Endometrial microvascular endothelial cells (primary cell): ENCODE results near the gene CELA1. TPM values are rescaled to one million over a fixed set of nuclear protein-coding genes. Genes with fewer than 3 reads are reported as not detected.

Source experiments
- total RNA-seq: library from RNA; depleted of rRNA; stranded (reverse); fragments of >200 nt; gene quantifications from one replicate; pipeline ENCODE4 v1.2.3, GENCODE V29; 2015; ENCODE audit errors: inconsistent ontology term

Gene CELA1
- total RNA-seq, 1 donor from 2014 or later, result not detected

Other genes starting within 250 kb of the CELA1 start
- gene TFCP2, start 173.5 kb downstream of the CELA1 start, total RNA-seq, result 12.3 TPM
- 2.0 TPM for gene POU6F1, start 128.6 kb downstream of the CELA1 start, total RNA-seq
- 252 TPM for gene DAZAP2, start 107.9 kb downstream of the CELA1 start, total RNA-seq
- gene SMAGP, start 76.3 kb downstream of the CELA1 start, total RNA-seq, result 52.5 TPM
- gene BIN2, start 22.5 kb downstream of the CELA1 start, total RNA-seq, result not detected
- gene GALNT6, start 44.7 kb upstream of the CELA1 start, total RNA-seq, result 242 TPM
- 5.2 TPM for gene SLC4A8, start 78.2 kb upstream of the CELA1 start, total RNA-seq
- 0.09 TPM for gene SCN8A, start 244.6 kb upstream of the CELA1 start, total RNA-seq